GDM1 (cell line): ENCODE measurements around the gene TBX15.

Experiments
- DNase-seq: peaks from one replicate; lab custom pipeline; 2025; lab: John Stamatoyannopoulos, UW

The TBX15 gene

DNA sequence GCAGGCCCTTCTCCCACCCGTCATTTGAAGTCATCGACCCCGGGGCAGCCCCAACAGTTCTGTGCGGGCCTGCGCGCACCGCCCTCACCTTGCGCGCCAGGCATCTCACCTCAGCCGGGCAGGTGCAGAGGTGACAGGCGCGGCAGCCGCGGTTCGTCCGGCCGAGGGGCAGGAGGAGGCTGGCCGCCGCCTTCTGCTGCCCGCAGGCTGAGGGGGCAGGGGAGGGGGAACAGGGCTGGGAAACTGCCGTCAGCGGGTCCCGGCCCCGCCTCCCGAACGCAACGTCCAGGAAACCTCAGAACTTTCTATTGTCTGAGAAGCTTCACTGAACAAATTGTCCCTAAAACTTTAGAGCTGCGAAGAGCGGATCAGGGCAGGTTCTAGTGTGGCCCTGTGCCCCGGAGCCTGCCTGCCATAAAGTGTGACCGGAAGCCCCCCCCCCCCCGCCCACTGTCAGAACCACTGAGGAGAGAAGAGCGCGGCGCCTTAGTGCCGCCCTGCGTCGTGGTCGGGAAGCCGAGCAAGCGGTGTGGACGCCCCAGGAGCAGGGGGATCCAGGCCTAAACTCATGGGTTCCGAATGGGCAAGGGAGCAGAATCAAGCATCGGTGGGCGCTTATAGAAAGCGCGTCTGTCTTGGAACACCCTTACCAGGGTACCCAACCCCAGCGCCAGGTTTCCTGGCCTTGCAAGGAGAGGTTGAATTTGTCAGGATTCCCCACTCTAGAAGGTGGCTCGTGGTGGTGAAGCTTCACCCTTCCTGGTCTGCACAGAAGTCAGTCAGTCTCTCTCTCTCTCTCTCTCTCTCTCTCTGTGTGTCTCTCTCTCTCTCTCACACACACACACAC lies 13.3 kb upstream of the TBX15 start:
- DNase-seq: no peak

DNA sequence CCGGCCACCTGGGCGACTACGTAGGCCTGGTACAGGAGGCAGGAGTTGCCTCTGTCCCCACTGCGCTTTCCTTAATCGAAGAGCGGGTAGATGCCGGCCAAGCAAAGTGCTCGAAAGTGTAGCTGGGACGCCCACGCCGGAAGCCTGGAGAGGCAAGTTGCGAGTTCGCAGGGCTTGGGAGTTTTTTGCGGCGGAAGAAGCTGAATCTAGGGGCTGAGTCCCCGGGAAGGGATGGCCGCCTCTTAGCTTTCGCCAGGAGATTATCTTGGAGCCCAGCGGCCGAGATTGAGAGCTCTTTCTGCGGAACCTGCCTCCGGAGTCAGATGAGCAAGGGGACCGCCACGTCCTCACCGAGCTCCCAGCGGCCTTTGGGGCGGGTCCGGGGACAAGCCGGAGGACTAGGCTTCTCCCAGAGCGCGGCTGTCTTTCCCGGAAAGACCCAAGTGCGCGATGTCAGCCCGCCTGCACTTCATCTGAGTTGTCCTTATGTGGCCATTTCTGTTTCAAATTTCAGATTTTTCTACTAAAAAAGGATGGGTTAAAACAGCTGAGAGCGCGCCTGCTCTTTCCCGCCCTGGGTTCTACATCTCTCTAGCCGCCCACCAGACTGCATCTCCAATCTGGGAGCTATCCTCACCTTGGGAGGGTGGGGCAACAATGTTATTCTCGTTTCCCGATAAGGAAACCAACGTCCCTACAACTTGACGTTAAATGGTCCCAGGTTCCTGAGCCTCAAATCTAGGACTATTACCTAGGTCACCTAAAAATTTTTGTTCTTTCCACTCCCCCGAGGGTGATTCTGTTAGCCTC lies 12.4 kb upstream of the TBX15 start:
- DNase-seq: no peak

DNA sequence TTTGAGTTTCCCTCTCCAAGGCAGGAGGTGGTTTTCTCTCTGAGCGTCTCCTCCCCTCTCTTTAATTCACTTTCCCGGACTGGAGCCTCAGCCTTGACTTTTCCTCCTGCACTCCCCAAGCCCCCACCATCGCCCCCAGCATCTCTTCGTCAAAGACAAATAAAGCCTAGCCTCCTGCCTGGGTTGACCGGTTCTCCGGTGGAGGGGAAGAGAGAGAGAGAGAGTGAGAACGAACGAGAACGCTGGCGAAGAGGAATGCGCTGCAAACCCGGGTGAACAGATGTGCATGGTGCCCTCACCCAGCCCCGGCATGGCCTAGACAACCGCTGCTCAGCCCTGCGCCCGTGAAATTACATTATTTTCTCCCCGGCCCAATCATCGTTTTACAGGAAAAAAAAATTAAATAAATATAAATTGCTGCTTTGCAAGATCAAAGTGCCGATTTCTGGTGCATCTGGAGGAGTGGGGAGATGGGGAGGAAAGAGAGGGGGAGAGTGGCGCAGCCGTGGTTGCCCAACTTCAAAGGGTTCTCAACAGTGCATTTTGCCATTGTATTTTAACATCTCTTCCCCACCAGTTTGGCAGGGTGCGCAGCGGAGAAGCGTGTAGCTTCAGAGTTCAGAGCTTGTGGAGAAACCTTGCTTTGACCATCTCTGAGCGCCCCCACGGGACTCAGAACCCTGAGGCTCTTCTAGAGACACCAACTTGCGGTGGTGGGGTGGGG lies 11.4 kb upstream of the TBX15 start:
- DNase-seq: no peak

DNA sequence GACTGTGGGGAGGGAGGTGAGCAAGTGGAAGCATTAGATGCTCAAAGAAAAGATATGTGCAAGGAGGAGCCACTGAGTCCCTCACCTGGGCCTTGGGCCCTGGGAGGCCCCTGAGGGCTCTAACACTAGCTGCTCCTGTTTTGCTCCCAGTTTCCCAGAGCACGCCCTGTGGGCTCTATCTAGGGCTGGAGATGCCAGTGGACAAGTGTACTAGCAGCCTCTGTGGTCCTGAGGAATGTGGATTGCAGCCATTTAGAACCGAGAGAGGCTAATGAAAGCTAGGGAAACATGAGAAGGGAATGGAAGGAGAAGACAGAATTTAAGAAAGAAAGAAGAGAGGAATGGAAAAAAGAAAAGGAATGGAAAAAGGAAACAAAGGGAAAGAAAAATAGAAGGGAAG lies 10.0 kb upstream of the TBX15 start:
- DNase-seq: no peak

DNA sequence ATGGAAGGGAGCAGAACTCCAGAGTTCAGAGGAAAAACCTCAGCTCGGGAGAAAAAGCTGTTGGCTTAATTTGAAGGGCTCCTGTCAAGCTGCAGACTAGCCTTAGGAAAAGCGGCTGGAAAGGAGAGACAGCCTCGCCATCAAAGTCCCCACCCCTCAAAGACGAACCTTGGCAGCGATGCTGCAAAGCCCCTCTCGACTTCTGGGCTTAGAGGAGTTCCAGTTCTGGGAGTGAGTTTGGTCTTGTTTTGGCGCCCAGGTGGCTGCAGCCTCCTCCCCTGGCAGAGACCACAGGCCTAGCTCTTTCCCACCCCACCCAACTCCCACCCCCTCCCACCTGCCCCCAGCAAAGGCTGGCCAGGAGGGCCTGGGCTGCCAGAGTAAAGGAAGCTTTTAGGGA lies 9.1 kb upstream of the TBX15 start:
- DNase-seq: no peak

- DNase-seq: no peak
Observed at GRCh38 chr1:118995312-118996016, 7.3 kb upstream of the TBX15 start.

GRCh38 chr1:118993700-118994026 lies 5.5 kb upstream of the TBX15 start:
- no peak for DNase-seq

DNA sequence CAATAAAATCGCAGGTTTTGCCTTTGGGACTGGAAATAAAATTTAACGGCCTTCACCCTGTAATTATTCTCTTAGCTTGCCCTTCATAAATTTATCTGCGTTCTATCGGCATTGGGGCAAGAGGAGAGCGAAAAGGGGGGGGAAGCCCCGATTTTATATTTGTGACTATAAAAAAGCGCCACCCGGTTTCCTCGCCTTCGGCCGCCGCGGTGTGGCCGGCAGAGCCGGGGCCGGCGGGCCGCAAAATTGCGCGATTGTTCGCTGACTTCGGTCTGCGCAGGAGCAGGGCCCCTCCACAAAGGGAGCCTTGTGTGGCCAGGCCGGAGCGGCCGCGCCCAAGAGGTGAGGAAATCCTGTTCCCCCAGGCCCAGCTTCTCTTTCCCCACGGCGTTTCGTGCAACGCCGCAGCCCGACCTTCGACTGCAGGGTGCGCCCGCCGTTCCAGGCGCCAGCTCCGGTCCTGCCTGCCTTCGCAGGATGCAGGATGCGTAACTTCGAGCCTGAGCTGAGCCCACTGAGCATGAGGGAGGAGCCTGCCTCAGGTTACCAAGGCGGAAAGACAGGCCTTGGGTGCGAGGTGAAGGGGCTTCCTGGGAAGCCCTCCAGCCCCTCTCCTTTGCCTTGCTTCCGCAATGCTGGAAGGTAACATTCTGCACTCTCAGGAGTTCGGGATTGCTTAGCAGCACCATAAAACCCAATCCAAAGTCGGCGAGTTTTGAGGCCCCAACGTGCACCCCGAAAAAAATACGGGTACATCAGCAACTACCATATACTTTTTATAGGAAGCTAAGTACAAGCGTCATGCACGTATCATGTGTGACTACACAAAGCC lies 4.9 kb upstream of the TBX15 start:
- no peak for DNase-seq

DNA sequence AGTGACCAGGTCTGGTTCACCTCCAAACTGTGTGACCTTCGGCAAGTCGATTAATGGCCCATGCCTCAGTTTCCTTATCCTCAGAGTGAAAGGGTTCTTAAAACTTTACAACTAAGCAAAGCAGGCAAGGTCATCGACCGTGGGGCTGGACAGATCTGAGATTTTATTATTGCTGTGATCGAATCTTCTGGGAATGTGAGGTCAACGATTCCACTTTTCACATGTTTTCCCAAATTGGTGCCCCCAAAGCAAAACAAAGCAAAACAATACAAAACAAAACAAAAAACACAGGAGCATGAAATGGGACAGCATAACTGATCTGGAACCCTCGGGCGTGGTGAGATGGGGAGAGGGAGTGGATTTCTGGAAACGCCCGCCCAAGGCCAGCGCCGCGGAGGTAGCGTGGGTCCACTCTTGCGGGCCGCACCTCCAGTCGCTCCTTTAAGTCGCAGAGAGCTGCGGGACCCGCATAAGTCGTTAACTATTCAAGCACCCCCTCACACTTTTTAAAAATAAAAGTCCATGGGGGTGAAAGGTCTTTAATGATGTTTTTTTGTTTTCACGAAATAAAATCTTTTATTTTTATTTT lies 4.2 kb upstream of the TBX15 start:
- no peak for DNase-seq

DNA sequence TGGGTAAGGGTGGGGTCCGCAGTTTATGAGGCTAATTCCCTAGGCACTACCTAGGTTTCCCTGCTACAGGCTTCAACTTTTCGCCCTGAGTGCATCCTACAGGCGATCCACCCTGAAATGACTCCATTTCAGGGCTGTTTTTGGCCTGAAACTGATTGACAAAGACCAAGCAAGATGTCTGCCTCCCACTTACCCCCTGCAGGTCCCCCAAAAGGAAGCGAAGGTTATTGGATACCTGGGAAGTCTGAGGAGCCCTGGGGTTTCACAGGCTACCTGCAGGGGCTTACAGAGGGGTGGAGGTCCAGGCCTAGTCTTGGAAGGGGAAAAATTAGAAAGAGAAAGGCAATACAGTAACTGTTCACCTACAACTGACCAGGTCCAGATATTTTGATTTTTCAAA lies 3.3 kb upstream of the TBX15 start:
- no peak for DNase-seq

- no peak for DNase-seq
Observed at GRCh38 chr1:118990513-118991152, 2.5 kb upstream of the TBX15 start.

- DNase-seq: no peak
Observed at GRCh38 chr1:118989878-118990378, 1.8 kb upstream of the TBX15 start.

DNA sequence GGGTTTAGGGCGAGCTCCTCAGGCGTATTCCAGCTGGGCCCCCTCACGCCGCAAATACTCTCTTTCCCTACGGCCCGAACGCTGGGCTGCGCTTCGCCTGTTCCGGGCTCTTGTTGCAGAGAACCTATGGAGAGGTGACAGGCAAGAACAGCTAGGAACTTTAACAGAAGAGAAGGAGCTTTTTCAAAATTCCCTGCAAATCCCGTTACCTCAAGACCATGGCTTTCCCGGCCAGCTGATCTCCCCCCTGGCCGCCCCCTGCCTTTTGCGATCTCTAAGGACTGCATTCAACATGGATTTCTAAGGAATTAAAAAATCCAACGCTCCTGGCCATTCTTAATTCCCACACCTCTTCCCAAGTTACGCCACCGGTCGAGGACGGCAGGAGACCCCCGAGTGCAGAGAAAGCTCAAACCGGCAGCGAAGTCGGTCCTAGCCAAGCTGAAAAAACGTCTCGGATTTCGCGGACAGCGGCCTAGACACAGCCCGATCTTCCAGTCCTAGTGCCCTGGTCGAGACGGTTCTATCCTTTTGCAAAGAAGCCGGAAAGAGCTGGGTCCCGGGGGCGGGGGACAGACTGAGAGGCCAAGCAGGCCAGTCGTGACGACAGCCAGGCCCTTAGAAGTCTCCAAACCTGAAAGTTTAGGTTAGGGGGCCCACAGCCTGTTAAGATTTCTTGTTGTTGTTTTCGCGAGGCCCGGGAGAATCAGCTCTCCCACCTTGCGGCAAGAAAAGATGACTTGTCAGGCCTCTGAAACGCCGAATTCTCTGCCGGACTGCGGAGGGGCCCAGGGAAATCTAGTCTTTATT lies 1.1 kb upstream of the TBX15 start:
- DNase-seq: no peak

GRCh38 chr1:118987468-118988185 lies 516 bp downstream of the TBX15 start:
- DNase-seq: no peak

GRCh38 chr1:118986555-118987467 lies 1.3 kb downstream of the TBX15 start:
- no peak for DNase-seq

- no peak for DNase-seq
Observed at GRCh38 chr1:118985640-118986554, 2.2 kb downstream of the TBX15 start.
